ENCODE results near the gene CDK3. TPM values are rescaled to one million over a fixed set of nuclear protein-coding genes. Genes with fewer than 3 reads are reported as not detected.

Gene CDK3
- total and polyA plus RNA-seq, 9 of the 15 experiments (the other 6 are each of a cell fraction or from before 2014, with no cell fraction given), result 0.55 to 8.2 (median 4.7) TPM

DNA sequence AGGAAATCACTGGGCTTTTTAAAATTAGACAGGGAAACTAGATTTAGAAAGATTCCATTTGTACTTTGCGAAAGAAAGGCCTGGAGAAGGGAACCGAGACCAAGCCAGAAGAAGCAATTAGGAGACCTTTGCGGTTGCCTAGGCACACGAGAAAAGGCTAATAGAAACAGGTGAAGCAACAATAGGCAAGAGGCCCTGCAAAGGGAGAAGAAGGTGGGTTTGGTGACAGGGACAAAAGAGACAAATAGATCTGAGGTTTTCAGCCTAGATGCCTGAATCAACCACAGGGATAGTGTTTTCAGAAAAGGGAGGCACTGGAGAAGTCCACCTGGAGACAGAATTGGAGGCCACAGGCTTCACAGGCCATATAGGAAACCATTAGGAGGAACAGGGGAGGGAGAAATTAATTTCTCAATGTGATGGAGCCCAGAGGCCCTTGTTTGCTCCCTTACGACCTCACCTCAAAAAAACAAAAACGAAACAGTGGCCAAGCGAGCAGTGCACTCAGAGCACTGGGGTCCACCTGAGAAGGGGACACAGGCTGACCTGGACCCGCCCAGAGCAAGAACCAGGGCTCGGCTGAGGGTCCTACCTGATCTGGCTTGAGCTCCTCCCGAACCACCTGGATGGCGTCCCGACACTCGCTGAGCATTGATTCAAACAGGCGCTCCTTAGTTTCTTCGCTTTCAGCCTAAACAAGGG is 49.3 kb downstream of the CDK3 start:
- BruUV-seq (replicated peaks), result no TSS peak

More for the DNA sequence above, 49.3 kb downstream of the CDK3 start:
- WGBS (ENCODE audit: insufficient coverage, low coverage, missing lambda C conversion rate), result 92% methylated on average over 14 of the region's 15 CpGs
- ChIA-PET CTCF (ENCODE audit: low intra/inter-chr PET ratio) (no interaction called here), POLR2A (interaction anchor here (1.1 to 2.8 kb wide), 2 partner anchors 10 to 14 kb away, joined by 5 to 14 read pairs; no protein-coding TSS in a partner anchor)
- Histone ChIP-seq H3K27ac (ENCODE audit: extremely low read depth, low read depth, low read length) (no peak overlapping the region; the same call in 2 of the 3 replicates), H3K4me2 (ENCODE audit: insufficient read depth, low read length) (no peak overlapping the region), H3K4me1 (replicated peaks in 1 of 2; ENCODE audit: control insufficient read depth in 2 of 2, insufficient read depth in 2 of 2, low read length in 2 of 2) (peaks cover 5 to 9% of the 10 kb centered on the region in 2 experiments; a peak in 3 of 5 replicates), H4K20me1 (replicated peaks; ENCODE audit: control insufficient read depth, insufficient read depth, low read length) (no peaks in the 10 kb centered on the region), H3K4me3 (no peak overlapping the region), H3K9me3 (replicated peaks; ENCODE audit: control insufficient read depth, insufficient read depth, low read depth, low read length) (no peaks in the 10 kb centered on the region), H3K9ac (ENCODE audit: insufficient read depth in 1 of 2, low read depth in 2 of 2, low read length in 2 of 2) (no peak overlapping the region), H3K79me2 (ENCODE audit: control insufficient read depth, insufficient read depth, low read length) (peaks cover 11% of the 10 kb centered on the region; the same call in 2 of the 3 replicates), H3K9me1 (ENCODE audit: control insufficient read depth, insufficient read depth, low read length) (no peaks in the 10 kb centered on the region), H2AFZ (ENCODE audit: low read depth, low read length) (no peak overlapping the region), H3K36me3 (ENCODE audit: control insufficient read depth, insufficient read depth, low read length) (peaks cover 83% of the 10 kb centered on the region), H3K27me3 (ENCODE audit: control insufficient read depth in 2 of 2, insufficient read depth in 2 of 2, low read length in 2 of 2) (no peaks in the 10 kb centered on the region)
- in situ Hi-C loops (cut with MboI) (no loop called here), intact Hi-C loops (cut with micrococcal nuclease) (no loop called here)
- FAIRE-seq (no peak), ATAC-seq (no peak), DNase-seq (ENCODE audit: extremely low read depth in 1 of 4, low spot score in 3 of 4) (no peak)
- TF ChIP-seq SAFB2 (IDR thresholded peaks at IDR 0.05; ENCODE audit: borderline replicate concordance, low read depth, low read length, severe bottlenecking) (no peak), HDAC1 (IDR thresholded peaks at IDR 0.05) (no peak), SMAD4 (CRISPR knock-in tag; conservative IDR thresholded peaks at IDR 0.05) (no peak)
- TF ChIP-seq, protein P1, sequence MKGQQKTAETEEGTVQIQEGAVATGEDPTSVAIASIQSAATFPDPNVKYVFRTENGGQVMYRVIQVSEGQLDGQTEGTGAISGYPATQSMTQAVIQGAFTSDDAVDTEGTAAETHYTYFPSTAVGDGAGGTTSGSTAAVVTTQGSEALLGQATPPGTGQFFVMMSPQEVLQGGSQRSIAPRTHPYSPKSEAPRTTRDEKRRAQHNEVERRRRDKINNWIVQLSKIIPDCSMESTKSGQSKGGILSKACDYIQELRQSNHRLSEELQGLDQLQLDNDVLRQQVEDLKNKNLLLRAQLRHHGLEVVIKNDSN (CRISPR knock-in tag; IDR thresholded peaks at IDR 0.05), result no peak

Data from K562 (cell line).